Hematopoietic multipotent progenitor cell treated with erythropoietin and hydrocortisone succinate and interleukin-3 and kit ligand, for 6 days (in vitro differentiated cells): ENCODE results near the gene LDLRAD4.

ENCODE experiments used
- DNase-seq: peaks from one replicate; pipeline ENCODE4 v3.0.0-alpha.2; 2015

The LDLRAD4 gene

GRCh38 chr18:13268158-13269012, 49.8 kb downstream of the LDLRAD4 start:
- no peak for DNase-seq

- no peak for DNase-seq
Measured at GRCh38 chr18:13269013-13269280, 50.4 kb downstream of the LDLRAD4 start.

- DNase-seq, result no peak
Measured at GRCh38 chr18:13269521-13270011, 51.0 kb downstream of the LDLRAD4 start.

- DNase-seq, result no peak
Measured at GRCh38 chr18:13270279-13270855, 51.8 kb downstream of the LDLRAD4 start.

- DNase-seq, result no peak
Measured at GRCh38 chr18:13271302-13271911, 52.8 kb downstream of the LDLRAD4 start.

GRCh38 chr18:13272416-13272815, 53.9 kb downstream of the LDLRAD4 start:
- no peak for DNase-seq

- DNase-seq, result no peak
Measured at GRCh38 chr18:13273800-13274199, 55.2 kb downstream of the LDLRAD4 start.

- DNase-seq, result no peak
Measured at GRCh38 chr18:13275075-13275474, 56.5 kb downstream of the LDLRAD4 start.

- DNase-seq, result no peak
Measured at GRCh38 chr18:13276530-13277520, 58.3 kb downstream of the LDLRAD4 start.

GRCh38 chr18:13278062-13278630, 59.6 kb downstream of the LDLRAD4 start:
- DNase-seq, result no peak

GRCh38 chr18:13279181-13280069, 60.9 kb downstream of the LDLRAD4 start:
- no peak for DNase-seq

GRCh38 chr18:13280070-13280795, 61.7 kb downstream of the LDLRAD4 start:
- no peak for DNase-seq

GRCh38 chr18:13281406-13281805, 62.8 kb downstream of the LDLRAD4 start:
- DNase-seq, result no peak

- no peak for DNase-seq
Measured at GRCh38 chr18:13283746-13284145, 65.2 kb downstream of the LDLRAD4 start.

GRCh38 chr18:13284330-13285027, 65.9 kb downstream of the LDLRAD4 start:
- DNase-seq, result no peak

GRCh38 chr18:13285874-13286273, 67.3 kb downstream of the LDLRAD4 start:
- no peak for DNase-seq

GRCh38 chr18:13286456-13287125, 68.0 kb downstream of the LDLRAD4 start:
- DNase-seq, result no peak

GRCh38 chr18:13287372-13287771, 68.8 kb downstream of the LDLRAD4 start:
- DNase-seq, result peak; percentile 77

- DNase-seq, result no peak
Measured at GRCh38 chr18:13288509-13289133, 70.1 kb downstream of the LDLRAD4 start.
